K562 (cell line): ENCODE results near the gene PGGHG. TPM values are rescaled to one million over a fixed set of nuclear protein-coding genes. Genes with fewer than 3 reads are reported as not detected.

Experiments used
- ATF7 ChIP-seq: fragments of 450-650 bp; IDR thresholded peaks from 2 replicates; pipeline ENCODE4 v1.7.1; 2014; ENCODE audit warnings: mild to moderate bottlenecking, moderate library complexity
- DACH1 ChIP-seq: fragments of 450-650 bp; IDR thresholded peaks from 2 replicates; pipeline ENCODE4 v1.6.1; 2018; ENCODE audit not compliant: partially characterized antibody
- EWSR1 ChIP-seq: fragments of 450-650 bp; IDR thresholded peaks from 2 replicates; pipeline ENCODE4 v1.6.1; 2018; ENCODE audit warnings: borderline replicate concordance, mild to moderate bottlenecking, low read depth, moderate library complexity; ENCODE audit not compliant: partially characterized antibody
- HDAC2 ChIP-seq: fragments of 450-650 bp; IDR thresholded peaks from 2 replicates; pipeline ENCODE4 v1.6.1; 2016; ENCODE audit warnings: mild to moderate bottlenecking
- NCOA4 ChIP-seq: fragments of 450-650 bp; IDR thresholded peaks from 2 replicates; pipeline ENCODE4 v1.6.1; 2018; ENCODE audit warnings: mild to moderate bottlenecking; ENCODE audit not compliant: partially characterized antibody
- SPI1 ChIP-seq: IDR thresholded peaks from 2 replicates; pipeline ENCODE4 v1.6.1; 2011; ENCODE audit warnings: low read depth, low read length, control low read depth, borderline replicate concordance
- STAG1 ChIP-seq: sonication (generic); formaldehyde crosslinking; IDR thresholded peaks from 2 replicates; pipeline ENCODE4 v1.5.0; 2020; ENCODE audit warnings: missing genetic modification reagents, borderline replicate concordance
- ZNF232 ChIP-seq: sonication (generic); formaldehyde crosslinking; IDR thresholded peaks from 2 replicates; pipeline ENCODE4 v1.8.0; 2022; ENCODE audit warnings: mild to moderate bottlenecking, missing genetic modification reagents
- ZNF253 ChIP-seq: fragments of 250-450 bp; sonication (Bioruptor Pico); conservative IDR thresholded peaks from 2 replicates; pipeline ENCODE4 v1.6.1; 2021; ENCODE audit warnings: mild to moderate bottlenecking
- ZNF324 ChIP-seq: fragments of 250-450 bp; sonication (Bioruptor Pico); IDR thresholded peaks from 2 replicates; pipeline ENCODE4 v1.4.0; 2020; ENCODE audit warnings: mild to moderate bottlenecking
- ZNF436 ChIP-seq: fragments of 250-450, 450-650 bp; sonication (Bioruptor Pico); formaldehyde crosslinking; IDR thresholded peaks from 2 replicates; pipeline ENCODE4 v1.7.0; 2020; ENCODE audit warnings: mild to moderate bottlenecking
- polyA plus RNA-seq, 8 experiments: library from polyadenylated mRNA; depleted of rRNA in 4 of 8; stranded (reverse) in 5 of 8; unstranded in 3 of 8; fragments of >200 nt; fragmentation: Nextera tagmentation in 2 of 8; fragmentation: Illumina TruSeq in 1 of 8; extraction: Ambion mirVana in 2 of 8; extraction: Trizol in 1 of 8; gene quantifications; 2 replicates each; pipeline versions ENCODE4 v1.2.1 to v1.2.3, GENCODE V29; 2011 to 2014; ENCODE audit warnings: inconsistent platforms in 1 of 8, missing spikeins in 1 of 8
- total RNA-seq, 7 experiments: library from RNA; depleted of rRNA in 6 of 7; stranded (reverse); fragments of >200 nt in 6 of 7; fragmentation: Illumina TruSeq in 2 of 7; extraction: Trizol in 2 of 7; gene quantifications; 2 replicates each; pipeline versions ENCODE4 v1.2.1 to v1.2.3, GENCODE V29; 2011 to 2021; ENCODE audit warnings: low replicate concordance in 1 of 7
- TF ChIP-seq, protein P1 (sequence below): fragments of 450-650 bp; formaldehyde crosslinking; conservative IDR thresholded peaks from 2 replicates; pipeline ENCODE4 v1.4.0; 2022; ENCODE audit warnings: mild to moderate bottlenecking, missing genetic modification characterization
- TF ChIP-seq, protein P2 (sequence below), 3 experiments: IDR thresholded peaks in 2 of 3; conservative IDR thresholded peaks in 1 of 3; 2 replicates each; pipeline ENCODE4 v1.5.1; 2011 to 2012; ENCODE audit warnings: low read length in 3 of 3, mild to moderate bottlenecking in 3 of 3, control low read depth in 2 of 3, improper control_type of control experiment in 1 of 3, inconsistent platforms in 1 of 3, low read depth in 1 of 3, mixed read lengths in 1 of 3, moderate library complexity in 1 of 3; ENCODE audit not compliant: insufficient read depth in 2 of 3
- TF ChIP-seq, protein P3 (sequence below): fragments of 150-350 bp; conservative IDR thresholded peaks from 2 replicates; pipeline ENCODE4 v1.6.1; 2014; ENCODE audit warnings: low read length
- TF ChIP-seq, protein P4 (sequence below): sonication (generic); formaldehyde crosslinking; IDR thresholded peaks from 2 replicates; pipeline ENCODE4 v1.8.0; 2022; ENCODE audit warnings: mild to moderate bottlenecking, missing genetic modification reagents
- TF ChIP-seq, protein P5 (sequence below): fragments of 450-650 bp; IDR thresholded peaks from 2 replicates; pipeline ENCODE4 v1.6.1; 2016; ENCODE audit warnings: borderline replicate concordance
- TF ChIP-seq, protein P6 (sequence below): fragments of 200-800 bp; sonication (Bioruptor generic); IDR thresholded peaks from 2 replicates; pipeline ENCODE4 v1.6.1; 2017; ENCODE audit warnings: missing genetic modification characterization, missing compliant biosample characterization

The PGGHG gene
- total and polyA plus RNA-seq, 9 of the 15 experiments (the other 6 are each of a cell fraction or from before 2014, with no cell fraction given), result 0.38 to 85.1 (median 18.1) TPM

DNA sequence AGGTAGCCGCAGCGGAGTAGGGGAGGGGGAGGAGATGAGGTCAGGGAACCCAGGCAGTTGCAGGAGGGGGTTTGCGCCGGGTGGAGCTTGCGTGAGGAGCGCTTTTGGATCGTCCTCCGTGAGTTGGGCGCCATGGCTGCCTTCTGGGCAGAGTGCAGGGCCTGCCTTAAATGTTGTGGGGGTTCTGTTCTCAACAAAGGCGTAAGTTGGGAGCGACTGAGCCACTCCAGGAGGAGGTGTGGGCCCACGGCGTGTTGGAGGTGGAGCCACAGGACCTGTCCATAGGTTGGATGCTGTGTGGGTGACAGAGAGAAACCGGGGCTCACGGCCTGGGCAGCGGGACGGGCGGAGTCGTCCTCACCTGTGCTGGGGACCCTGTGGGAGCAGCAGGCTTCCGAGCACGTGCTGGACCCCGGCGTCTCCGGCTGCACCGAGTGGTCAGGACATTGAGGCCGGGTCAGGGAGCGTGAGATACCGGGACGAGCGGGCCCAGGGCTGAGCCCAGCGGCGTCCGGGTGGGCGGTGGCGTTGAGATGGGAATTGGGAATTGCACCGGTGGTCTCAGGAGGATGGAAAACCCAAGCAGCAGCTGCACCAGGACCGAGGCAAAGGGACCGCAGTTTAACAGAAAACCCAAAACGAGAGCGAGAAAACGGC, 977 bp upstream of the PGGHG start (continued):
- TF ChIP-seq, protein P1, sequence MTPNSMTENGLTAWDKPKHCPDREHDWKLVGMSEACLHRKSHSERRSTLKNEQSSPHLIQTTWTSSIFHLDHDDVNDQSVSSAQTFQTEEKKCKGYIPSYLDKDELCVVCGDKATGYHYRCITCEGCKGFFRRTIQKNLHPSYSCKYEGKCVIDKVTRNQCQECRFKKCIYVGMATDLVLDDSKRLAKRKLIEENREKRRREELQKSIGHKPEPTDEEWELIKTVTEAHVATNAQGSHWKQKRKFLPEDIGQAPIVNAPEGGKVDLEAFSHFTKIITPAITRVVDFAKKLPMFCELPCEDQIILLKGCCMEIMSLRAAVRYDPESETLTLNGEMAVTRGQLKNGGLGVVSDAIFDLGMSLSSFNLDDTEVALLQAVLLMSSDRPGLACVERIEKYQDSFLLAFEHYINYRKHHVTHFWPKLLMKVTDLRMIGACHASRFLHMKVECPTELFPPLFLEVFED, result no peak
- TF ChIP-seq, protein P2, sequence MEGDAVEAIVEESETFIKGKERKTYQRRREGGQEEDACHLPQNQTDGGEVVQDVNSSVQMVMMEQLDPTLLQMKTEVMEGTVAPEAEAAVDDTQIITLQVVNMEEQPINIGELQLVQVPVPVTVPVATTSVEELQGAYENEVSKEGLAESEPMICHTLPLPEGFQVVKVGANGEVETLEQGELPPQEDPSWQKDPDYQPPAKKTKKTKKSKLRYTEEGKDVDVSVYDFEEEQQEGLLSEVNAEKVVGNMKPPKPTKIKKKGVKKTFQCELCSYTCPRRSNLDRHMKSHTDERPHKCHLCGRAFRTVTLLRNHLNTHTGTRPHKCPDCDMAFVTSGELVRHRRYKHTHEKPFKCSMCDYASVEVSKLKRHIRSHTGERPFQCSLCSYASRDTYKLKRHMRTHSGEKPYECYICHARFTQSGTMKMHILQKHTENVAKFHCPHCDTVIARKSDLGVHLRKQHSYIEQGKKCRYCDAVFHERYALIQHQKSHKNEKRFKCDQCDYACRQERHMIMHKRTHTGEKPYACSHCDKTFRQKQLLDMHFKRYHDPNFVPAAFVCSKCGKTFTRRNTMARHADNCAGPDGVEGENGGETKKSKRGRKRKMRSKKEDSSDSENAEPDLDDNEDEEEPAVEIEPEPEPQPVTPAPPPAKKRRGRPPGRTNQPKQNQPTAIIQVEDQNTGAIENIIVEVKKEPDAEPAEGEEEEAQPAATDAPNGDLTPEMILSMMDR (IDR thresholded peaks at IDR 0.05 in 2 of 3, conservative IDR thresholded peaks at IDR 0.05 in 1 of 3; ENCODE audit: insufficient read depth in 2 of 3, low read depth in 1 of 3, low read length in 3 of 3), result no peak
- no peak for TF ChIP-seq SPI1
- no peak for TF ChIP-seq ZNF324 (CRISPR knock-in tag)
- TF ChIP-seq HDAC2, result 0 out of 2 replicates have a peak, but pooled peaks have one; percentile 25
- TF ChIP-seq EWSR1, result no peak
- TF ChIP-seq NCOA4, result no peak
- no peak for TF ChIP-seq DACH1
- TF ChIP-seq ZNF253 (CRISPR knock-in tag), result no peak
- TF ChIP-seq, protein P3, sequence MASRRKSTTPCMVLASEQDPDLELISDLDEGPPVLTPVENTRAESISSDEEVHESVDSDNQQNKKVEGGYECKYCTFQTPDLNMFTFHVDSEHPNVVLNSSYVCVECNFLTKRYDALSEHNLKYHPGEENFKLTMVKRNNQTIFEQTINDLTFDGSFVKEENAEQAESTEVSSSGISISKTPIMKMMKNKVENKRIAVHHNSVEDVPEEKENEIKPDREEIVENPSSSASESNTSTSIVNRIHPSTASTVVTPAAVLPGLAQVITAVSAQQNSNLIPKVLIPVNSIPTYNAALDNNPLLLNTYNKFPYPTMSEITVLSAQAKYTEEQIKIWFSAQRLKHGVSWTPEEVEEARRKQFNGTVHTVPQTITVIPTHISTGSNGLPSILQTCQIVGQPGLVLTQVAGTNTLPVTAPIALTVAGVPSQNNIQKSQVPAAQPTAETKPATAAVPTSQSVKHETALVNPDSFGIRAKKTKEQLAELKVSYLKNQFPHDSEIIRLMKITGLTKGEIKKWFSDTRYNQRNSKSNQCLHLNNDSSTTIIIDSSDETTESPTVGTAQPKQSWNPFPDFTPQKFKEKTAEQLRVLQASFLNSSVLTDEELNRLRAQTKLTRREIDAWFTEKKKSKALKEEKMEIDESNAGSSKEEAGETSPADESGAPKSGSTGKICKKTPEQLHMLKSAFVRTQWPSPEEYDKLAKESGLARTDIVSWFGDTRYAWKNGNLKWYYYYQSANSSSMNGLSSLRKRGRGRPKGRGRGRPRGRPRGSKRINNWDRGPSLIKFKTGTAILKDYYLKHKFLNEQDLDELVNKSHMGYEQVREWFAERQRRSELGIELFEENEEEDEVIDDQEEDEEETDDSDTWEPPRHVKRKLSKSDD, result no peak
- TF ChIP-seq ZNF232 (CRISPR knock-in tag), result peak; percentile 64; the same call in 1 of the 2 replicates
- no peak for TF ChIP-seq ZNF436 (CRISPR knock-in tag)
- TF ChIP-seq, protein P4, sequence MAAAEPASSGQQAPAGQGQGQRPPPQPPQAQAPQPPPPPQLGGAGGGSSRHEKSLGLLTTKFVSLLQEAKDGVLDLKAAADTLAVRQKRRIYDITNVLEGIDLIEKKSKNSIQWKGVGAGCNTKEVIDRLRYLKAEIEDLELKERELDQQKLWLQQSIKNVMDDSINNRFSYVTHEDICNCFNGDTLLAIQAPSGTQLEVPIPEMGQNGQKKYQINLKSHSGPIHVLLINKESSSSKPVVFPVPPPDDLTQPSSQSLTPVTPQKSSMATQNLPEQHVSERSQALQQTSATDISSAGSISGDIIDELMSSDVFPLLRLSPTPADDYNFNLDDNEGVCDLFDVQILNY (CRISPR knock-in tag), result no peak
- TF ChIP-seq, protein P5, sequence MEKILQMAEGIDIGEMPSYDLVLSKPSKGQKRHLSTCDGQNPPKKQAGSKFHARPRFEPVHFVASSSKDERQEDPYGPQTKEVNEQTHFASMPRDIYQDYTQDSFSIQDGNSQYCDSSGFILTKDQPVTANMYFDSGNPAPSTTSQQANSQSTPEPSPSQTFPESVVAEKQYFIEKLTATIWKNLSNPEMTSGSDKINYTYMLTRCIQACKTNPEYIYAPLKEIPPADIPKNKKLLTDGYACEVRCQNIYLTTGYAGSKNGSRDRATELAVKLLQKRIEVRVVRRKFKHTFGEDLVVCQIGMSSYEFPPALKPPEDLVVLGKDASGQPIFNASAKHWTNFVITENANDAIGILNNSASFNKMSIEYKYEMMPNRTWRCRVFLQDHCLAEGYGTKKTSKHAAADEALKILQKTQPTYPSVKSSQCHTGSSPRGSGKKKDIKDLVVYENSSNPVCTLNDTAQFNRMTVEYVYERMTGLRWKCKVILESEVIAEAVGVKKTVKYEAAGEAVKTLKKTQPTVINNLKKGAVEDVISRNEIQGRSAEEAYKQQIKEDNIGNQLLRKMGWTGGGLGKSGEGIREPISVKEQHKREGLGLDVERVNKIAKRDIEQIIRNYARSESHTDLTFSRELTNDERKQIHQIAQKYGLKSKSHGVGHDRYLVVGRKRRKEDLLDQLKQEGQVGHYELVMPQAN, result peak; percentile 49; the same call in 1 of the 2 replicates
- TF ChIP-seq, protein P6, sequence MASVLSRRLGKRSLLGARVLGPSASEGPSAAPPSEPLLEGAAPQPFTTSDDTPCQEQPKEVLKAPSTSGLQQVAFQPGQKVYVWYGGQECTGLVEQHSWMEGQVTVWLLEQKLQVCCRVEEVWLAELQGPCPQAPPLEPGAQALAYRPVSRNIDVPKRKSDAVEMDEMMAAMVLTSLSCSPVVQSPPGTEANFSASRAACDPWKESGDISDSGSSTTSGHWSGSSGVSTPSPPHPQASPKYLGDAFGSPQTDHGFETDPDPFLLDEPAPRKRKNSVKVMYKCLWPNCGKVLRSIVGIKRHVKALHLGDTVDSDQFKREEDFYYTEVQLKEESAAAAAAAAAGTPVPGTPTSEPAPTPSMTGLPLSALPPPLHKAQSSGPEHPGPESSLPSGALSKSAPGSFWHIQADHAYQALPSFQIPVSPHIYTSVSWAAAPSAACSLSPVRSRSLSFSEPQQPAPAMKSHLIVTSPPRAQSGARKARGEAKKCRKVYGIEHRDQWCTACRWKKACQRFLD, result no peak
- TF ChIP-seq ATF7, result peak; percentile 22; the same call in 1 of the 2 replicates
- no peak; the same call in 1 of the 2 replicates for TF ChIP-seq STAG1 (CRISPR knock-in tag)
